Type B pancreatic cell (in vitro differentiated cells): ENCODE measurements around the gene SFR1. TPM values are rescaled to one million over a fixed set of nuclear protein-coding genes. Genes with fewer than 3 reads are reported as not detected.

Experiments
- DNase-seq: peaks from one replicate; pipeline ENCODE4 v3.0.0; 2021; ENCODE audit warnings: mixed read lengths; ENCODE audit not compliant: unreplicated experiment; ENCODE audit errors: extremely low spot score
- H3K27ac Mint-ChIP-seq: 2 replicates; pipeline ENCODE4 v1.8.0; 2021; ENCODE audit warnings: mild to moderate bottlenecking, mixed read lengths
- H3K27me3 Mint-ChIP-seq: 2 replicates; pipeline ENCODE4 v1.8.0; 2021; ENCODE audit warnings: mixed read lengths
- H3K36me3 Mint-ChIP-seq: 2 replicates; pipeline ENCODE4 v1.8.0; 2021; ENCODE audit warnings: mixed read lengths
- H3K4me1 Mint-ChIP-seq: one replicate; pipeline ENCODE4 v1.8.0; 2021; ENCODE audit warnings: mixed read lengths; ENCODE audit not compliant: unreplicated experiment
- H3K4me3 Mint-ChIP-seq: 2 replicates; pipeline ENCODE4 v1.8.0; 2021; ENCODE audit warnings: mild to moderate bottlenecking, mixed read lengths
- H3K9me3 Mint-ChIP-seq: 2 replicates; pipeline ENCODE4 v1.8.0; 2021; ENCODE audit warnings: mixed read lengths
- total RNA-seq: library from RNA; stranded (reverse); gene quantifications from 2 replicates; pipeline ENCODE4 v1.2.1, GENCODE V29; 2021; ENCODE audit warnings: low replicate concordance
- TF ChIP-seq, protein P1 (sequence below): fragments of 200-600 bp; sonication (generic); conservative IDR thresholded peaks from 2 replicates; pipeline ENCODE4 v1.5.0; 2021; ENCODE audit warnings: antibody characterized with exemption, mild to moderate bottlenecking

The SFR1 gene
- total RNA-seq, 1 donor from 2014 or later, result 11.6 TPM

DNA sequence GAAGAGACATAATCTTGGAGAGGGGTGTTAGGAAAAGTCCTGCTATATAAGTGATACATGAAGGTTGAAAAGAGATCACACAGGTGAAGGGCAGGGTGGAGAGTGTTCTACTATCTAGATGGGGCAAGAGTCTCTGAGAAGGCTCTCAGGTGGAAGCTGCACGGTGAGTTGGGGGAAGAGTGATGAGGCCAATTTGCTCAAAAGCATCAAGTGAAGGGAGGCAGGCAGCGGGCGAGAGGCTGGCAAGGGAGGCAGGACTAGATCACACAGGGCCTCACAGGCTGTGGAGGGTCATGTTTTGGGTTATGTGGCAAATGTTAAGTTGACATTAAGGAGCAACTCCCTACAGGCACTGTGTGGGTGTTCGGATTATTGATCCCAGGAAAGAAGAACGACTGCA is 33.7 kb upstream of the SFR1 start:
- Mint-ChIP-seq H3K27ac (no peak overlapping the region), H3K36me3 (no peaks in the 10 kb centered on the region)

DNA sequence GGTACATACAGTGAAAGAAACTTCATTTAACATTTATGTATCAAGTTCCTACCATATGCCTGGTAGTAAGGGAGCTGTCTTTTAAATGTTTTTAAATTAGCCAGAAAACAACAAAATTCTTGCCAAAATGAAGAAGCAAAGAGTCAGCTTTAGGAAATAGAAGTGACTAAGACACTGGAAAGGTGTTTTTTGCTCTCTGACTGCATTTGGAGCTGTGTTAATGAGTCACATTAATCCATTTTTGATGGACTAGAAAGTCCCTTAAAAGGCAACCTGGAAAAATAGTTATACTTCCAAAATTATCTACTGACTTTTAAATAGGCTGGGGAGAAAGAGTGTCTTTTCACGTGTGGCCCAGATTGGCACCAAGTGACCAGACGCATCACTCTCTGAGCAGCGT is 32.4 kb upstream of the SFR1 start:
- Mint-ChIP-seq H3K4me1 (peaks cover 17% of the 10 kb centered on the region), H3K36me3 (no peaks in the 10 kb centered on the region), H3K27ac (no peak overlapping the region), H3K27me3 (no peaks in the 10 kb centered on the region), H3K4me3 (no peak overlapping the region), H3K9me3 (peaks cover 5% of the 10 kb centered on the region)
- DNase-seq, result no peak
- TF ChIP-seq, protein P1, sequence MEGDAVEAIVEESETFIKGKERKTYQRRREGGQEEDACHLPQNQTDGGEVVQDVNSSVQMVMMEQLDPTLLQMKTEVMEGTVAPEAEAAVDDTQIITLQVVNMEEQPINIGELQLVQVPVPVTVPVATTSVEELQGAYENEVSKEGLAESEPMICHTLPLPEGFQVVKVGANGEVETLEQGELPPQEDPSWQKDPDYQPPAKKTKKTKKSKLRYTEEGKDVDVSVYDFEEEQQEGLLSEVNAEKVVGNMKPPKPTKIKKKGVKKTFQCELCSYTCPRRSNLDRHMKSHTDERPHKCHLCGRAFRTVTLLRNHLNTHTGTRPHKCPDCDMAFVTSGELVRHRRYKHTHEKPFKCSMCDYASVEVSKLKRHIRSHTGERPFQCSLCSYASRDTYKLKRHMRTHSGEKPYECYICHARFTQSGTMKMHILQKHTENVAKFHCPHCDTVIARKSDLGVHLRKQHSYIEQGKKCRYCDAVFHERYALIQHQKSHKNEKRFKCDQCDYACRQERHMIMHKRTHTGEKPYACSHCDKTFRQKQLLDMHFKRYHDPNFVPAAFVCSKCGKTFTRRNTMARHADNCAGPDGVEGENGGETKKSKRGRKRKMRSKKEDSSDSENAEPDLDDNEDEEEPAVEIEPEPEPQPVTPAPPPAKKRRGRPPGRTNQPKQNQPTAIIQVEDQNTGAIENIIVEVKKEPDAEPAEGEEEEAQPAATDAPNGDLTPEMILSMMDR, result no peak

More for the DNA sequence above, 33.7 kb upstream of the SFR1 start:
- Mint-ChIP-seq H3K4me3 (no peak overlapping the region), H3K27me3 (no peaks in the 10 kb centered on the region), H3K4me1 (peaks cover 20% of the 10 kb centered on the region), H3K9me3 (no peaks in the 10 kb centered on the region)
- TF ChIP-seq, protein P1, result no peak
- no peak for DNase-seq

DNA sequence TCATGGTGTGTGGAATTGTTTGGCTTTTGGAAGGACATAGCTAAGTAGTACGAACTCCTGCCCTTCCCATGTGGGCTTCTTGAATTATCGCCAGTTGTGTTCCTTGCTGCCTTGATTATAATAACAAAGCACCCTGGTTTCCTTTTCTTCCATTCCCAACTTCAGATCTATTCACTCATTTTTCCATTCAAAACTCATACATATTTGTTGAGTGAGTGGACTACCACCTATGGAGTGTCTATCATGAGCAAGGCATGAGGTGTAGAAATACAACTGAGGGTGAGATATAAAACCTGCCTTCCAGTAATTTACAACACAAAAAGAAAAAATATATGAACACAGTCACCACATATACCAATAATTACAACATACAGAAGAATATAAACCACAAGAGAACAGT is 31.4 kb upstream of the SFR1 start:
- H3K9me3 Mint-ChIP-seq, result peaks cover 5% of the 10 kb centered on the region
- no peaks in the 10 kb centered on the region for H3K36me3 Mint-ChIP-seq
- TF ChIP-seq, protein P1, result no peak
- peaks cover 7% of the 10 kb centered on the region for H3K4me1 Mint-ChIP-seq
- H3K27me3 Mint-ChIP-seq, result no peaks in the 10 kb centered on the region
- H3K4me3 Mint-ChIP-seq, result no peak overlapping the region
- H3K27ac Mint-ChIP-seq, result no peak overlapping the region
- DNase-seq, result no peak

DNA sequence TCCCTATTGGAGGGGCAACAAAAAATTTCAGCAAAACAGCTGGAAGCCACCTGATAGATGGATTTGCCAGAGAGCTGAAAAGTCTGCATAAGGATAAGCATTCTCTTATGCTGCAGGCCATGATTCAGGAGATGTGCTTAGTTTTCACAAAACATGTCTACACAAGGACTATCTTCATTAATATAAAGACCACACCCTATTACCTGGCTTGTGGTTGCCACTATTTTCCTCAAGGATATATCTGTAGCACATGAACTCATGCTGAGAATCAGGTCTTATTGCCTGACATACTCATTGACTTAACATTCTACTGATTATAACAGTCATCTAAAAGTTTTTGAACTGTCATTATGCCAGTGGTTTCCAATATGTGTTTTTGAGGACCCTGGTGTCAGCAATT is 29.2 kb upstream of the SFR1 start:
- Mint-ChIP-seq H3K36me3 (no peaks in the 10 kb centered on the region), H3K4me3 (no peak overlapping the region), H3K9me3 (peaks cover 5% of the 10 kb centered on the region), H3K27ac (no peak overlapping the region), H3K4me1 (no peaks in the 10 kb centered on the region), H3K27me3 (no peaks in the 10 kb centered on the region)
- no peak for DNase-seq
- TF ChIP-seq, protein P1, result no peak

DNA sequence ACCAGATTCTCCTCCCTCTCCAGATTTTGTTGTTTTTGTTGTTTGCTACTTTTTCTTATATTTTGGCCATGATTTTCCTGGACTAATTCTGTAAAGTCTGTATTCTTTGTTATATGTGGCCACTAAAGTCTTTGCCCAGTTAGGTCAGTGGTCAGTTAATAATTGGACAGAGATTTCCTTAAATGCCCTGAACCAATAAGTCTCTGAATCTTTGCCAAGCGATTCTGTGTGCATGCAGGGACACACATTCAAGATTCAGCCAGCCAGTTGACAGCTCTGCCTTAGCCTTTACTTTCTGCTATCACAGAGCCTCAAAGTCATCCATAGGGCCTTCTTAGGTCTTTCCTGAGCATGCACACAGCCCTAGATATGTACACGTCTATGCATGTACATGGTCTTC is 25.3 kb upstream of the SFR1 start:
- H3K4me3 Mint-ChIP-seq, result no peak overlapping the region
- no peaks in the 10 kb centered on the region for H3K4me1 Mint-ChIP-seq
- no peak for DNase-seq
- peaks cover 5% of the 10 kb centered on the region for H3K9me3 Mint-ChIP-seq
- H3K27ac Mint-ChIP-seq, result no peak overlapping the region
- TF ChIP-seq, protein P1, result no peak
- no peaks in the 10 kb centered on the region for H3K36me3 Mint-ChIP-seq
- no peaks in the 10 kb centered on the region for H3K27me3 Mint-ChIP-seq

DNA sequence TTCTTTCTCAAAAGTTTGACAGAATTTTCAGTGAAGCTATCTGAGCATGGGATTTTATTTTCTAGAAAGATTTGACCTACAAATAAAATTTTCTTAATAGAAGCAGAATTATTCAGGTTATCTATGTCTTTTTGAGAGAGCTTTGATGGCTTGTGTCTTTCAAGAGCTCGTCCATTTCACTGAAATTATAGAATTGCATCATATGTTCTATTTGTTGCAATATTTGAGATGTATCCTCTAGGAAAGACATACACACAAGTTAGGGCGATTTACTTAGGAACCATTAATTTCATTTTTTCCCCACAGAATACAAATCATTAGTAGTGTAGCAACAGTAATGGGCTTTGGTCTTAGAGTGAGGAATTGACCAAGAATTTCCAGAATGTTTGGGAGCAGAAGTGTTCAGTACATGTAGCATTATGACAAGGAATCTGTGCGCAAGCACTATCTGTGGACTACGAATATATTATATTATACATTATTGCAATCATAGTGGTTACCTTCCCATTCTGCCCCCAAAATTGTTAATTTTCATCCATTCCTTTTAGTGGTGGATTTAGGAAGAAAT is 23.5 kb upstream of the SFR1 start:
- TF ChIP-seq, protein P1, result no peak
- Mint-ChIP-seq H3K9me3 (peaks cover 5% of the 10 kb centered on the region), H3K36me3 (no peaks in the 10 kb centered on the region), H3K27ac (no peak overlapping the region), H3K4me3 (no peak overlapping the region), H3K27me3 (peaks cover 5% of the 10 kb centered on the region), H3K4me1 (no peaks in the 10 kb centered on the region)
- no peak for DNase-seq
